ENCODE results near the gene ACTA1.
"Not testable (repeated sequence)": the region's sequence is repeated elsewhere in the genome, so short reads cannot be mapped to it uniquely, and the experiment has no call there.

The ACTA1 gene

DNA sequence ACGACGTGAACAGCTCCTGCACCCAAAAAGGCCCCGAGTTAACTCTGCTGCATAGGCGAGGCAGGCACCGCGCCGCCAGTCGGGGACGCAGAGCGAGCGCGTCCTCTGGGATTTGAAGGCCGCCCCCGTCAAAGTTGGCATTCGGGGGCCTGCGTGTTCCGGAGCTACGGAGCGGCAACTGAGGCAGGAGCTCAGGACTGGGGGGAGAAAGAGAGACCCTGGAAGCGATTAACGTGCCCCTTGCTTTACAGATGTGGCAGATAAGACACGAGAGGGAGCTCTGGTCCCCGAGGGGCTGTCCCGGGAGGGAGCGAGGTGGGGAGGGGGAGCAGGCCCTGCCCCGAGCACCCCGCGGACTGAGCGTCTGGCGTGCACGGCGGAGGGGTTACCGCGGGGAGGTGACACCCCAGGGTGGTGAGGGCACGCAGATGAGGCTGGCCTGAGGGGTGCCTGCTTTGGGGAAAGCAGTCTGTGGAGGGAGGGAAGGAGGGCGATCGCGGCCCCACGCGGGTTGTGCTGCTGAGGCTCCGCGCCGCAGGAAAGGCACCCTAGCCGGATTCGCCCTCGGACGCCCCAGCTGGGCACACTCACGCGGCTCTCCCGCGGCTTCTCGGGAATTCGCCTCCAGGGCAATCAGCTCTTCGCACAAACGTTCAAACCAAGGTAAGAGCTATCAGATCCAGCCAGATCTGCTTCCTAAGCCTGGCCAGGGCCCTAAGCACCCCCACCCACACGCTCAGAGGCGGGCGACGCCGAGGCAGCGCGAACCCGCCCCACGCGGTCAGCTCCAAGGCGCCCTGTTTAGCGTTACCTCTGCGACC is 26.5 kb downstream of the ACTA1 start:
- no peak for DNase-seq

DNA sequence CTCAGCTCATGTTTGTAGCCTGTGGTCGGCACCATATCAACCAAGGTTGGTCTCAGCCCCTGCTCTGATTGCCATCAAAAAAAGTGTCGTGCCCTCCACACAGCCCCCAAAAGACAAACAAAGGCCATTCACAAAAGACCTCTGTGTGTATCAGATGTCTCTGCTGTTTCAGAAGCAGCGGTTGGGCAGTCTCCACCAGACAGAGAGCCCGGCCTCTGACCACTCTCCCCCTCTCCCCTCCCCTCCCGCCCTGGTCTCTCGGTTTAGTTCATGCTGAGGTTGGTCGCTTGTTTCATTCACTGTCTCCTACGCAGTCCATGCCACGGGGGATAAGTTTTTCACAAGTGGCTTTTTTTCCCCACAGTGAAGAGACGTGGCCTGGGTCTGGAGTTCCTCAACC is 27.1 kb downstream of the ACTA1 start:
- peak; percentile 72 for DNase-seq

DNA sequence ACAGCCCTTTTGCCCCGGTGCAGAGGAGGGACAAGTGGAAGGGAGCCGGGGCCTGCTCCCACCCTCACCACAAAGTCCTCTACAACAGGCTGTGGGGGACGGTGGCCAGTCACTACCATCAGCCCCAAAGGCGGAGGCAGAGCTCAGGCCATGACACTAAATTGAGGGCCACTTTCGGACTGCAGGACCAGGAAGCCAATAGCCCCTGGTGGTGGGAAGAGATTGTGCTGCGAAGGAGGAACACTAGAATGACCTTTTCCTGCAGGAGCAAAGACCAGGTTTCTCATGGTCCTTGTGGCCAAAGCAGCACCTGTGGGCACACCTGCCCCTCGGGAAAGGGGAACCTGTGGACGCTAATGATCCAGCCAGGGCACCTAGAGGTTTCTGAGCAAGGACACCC is 30.3 kb downstream of the ACTA1 start:
- DNase-seq = no peak

DNA sequence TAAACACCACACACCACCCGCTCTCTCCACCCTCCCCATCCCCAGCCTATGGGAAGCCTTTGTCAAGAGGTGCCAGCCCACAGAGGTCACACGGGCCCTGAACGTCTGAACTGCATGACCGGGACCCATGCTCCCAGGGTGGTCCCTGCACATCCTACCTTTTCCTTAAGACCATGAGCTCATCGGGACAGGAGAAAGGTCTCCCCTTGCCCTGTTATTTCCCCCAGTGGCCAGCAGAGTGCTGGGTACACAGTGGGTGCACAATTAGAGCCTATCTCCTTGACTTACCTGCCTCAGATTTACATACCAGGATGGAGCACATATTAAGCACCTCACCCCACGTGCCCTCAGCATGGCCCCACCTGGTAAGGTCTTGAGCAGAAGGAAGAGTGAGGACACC is 30.9 kb downstream of the ACTA1 start:
- DNase-seq = no peak

DNA sequence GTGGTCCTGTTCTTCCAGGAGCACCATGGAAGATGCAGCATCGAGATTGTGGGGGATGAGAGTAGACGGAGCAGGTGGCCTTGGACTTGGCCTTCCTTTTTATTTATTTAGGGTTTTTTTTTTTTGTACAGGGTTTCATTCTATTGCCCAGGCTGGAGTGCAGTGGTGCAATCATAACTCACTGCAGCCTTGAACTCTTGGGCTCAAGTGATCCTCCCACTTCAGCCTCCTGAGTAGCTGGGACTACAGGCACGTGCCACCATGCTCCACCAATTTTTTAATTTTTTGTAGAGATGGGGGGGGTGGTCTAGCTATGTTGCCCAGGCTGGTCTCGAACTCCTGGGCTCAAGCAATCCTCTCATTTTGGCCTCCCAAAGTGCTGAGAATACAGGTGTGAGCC is 31.6 kb downstream of the ACTA1 start:
- not testable (repeated sequence) for DNase-seq

DNA sequence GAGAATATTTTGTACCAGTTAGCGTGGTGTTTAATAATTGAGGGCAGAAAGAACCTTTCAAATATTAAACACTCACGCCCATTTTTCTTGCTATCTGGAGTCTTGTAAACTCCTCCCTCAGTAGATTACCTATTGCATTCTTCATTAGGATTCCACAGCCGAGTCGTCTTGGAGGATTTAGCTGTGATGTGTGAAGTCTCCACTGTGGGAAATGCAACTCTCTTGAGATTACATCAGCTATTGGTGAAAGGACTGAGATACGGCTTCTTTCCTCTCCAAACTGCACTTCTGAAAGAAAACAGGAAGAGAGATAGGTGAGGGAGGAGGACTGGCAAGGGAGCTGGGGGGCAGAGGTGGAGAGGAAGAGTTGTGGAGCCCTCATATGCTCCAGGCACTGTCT is 36.1 kb downstream of the ACTA1 start:
- DNase-seq = no peak

DNA sequence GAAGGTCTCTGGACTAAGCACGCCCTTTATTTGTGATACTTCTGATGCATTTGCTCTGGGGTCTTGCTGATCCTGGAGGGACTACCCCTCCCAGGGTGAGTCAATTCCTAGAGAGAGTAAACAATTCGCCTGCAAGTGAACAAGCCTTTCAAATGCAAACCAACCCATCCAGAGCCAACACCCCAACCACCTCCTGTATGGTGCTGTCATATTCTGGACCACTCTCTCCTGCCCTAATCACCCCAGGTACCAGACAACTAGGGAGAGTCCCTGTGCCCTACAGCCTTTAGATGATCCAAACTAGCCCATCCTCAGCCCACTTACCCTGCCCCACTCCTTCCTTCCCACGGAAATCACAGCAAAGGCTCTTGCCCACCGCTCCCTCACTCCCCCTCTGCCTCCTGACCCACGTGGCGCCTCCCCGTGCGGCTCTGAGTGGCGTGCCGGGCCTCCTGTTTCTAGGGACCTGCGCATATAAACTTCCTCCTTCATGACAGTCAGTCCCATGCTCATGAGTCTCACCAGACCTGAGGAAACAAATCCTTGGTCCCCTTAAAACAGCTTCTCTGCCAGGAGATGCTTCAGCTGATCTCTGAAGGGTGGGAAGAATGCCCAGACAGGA is 37.2 kb downstream of the ACTA1 start:
- DNase-seq = no peak

DNA sequence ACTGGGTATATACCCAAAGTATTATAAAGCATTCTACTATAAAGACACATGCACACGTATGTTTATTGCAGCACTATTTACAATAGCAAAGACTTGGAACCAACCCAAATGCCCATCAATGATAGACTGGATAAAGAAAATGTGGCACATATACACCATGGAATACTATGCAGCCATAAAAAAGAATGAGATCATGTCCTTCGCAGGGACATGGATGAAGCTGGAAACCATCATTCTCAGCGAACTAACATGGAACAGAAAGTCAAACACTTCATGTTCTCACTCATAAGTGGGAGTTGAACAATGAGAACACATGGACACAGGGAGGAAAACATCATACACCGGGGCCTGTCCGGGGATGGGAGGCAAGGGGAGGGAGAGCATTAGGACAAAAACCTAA is 39.4 kb downstream of the ACTA1 start:
- not testable (repeated sequence) for DNase-seq

DNA sequence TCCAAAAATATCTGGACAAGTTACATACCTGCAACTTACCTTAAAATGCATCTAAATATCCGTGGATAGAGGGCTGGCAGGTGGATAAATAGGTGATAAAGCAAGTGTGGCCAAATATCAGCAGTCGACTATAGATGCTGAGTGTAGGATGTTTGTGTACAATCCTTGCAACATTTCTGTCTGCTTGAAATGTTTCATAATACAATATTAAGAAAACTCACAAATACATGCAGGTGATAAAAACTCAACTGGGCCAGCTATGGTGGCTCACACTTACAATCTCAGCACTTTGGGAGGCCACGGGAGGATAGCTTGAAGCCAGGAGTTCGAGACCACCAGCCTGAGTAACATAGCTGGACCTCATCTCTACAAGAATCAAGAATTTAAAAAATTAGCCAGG is 41.0 kb downstream of the ACTA1 start:
- DNase-seq = no peak

DNA sequence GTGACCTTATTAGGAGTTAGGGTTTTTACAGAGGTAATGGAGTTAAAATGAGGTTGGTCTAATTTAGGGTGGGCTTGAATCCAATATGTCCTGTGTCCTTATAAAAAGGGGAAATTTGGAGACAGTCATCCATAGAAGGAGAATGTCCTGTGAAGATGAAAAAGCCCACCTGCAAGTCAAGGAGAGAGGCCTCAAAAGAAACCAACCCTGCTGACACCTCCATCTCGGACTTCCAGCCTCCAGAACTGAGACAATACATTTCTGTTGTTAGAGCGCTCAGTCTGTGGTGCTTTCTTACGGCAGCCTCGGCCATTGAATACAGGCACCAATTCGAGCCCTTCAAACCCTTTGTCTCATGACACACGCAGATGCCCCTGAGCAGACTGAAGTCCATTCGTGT is 43.8 kb downstream of the ACTA1 start:
- DNase-seq = no peak

DNA sequence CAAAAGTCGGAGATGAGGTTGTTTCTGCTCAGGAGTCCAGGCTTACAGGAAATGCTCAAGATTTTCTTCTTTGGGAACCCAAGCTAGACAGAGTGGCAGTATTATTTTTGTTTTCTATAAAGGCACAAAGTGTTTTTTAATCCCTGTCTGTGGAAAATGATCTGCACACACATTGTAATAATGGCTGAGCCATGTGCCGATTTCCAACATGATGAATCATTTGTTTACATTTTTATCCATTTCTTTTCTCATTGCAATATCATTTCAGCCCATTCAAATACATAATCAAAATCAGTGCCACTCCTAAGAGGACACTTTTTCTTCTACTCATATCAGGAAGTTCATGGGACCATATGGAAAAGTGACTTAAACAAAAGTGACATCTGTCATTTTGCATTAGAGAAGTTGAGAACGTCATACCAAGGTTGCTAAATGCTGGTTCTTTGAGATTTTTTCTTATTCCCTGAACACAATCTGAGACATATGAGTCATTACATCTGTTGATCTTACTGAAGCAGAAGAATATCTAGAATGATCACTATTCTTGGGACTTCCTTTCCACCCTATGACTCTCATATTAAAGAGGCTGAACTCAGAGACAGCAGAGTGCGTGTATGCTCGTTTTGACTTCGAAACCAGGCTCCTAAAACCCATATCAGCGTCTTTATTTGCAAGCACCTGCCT is 44.9 kb downstream of the ACTA1 start:
- DNase-seq = no peak

DNA sequence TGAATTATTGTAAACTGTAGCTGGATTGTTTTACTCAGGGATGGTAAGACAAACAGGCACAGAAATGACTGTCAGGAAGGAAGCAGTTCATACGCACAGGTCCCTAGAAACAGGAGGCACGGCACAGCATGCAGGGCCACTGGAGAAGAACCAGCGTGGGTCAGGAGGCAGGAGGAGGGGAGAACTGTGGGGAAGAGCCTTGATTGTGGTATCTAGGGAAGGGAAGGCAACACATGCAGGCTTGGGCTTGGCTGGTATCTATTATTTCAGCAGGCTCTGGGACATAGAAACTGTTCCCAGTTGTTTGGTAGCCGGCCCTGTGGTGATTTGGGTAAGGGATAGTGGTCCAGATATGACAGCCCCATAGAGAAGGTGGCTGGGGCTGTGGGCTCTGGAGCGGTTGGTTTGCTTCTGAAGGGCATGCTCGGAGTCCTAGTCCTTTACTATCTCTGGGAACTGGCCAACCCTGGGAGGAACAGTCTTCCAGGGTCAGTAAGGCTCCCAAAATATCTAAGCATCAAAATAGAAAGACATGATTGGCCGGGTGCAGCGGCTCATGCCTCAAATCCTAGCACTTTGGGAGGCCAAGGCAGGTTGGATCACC is 47.9 kb downstream of the ACTA1 start:
- DNase-seq = no peak

DNA sequence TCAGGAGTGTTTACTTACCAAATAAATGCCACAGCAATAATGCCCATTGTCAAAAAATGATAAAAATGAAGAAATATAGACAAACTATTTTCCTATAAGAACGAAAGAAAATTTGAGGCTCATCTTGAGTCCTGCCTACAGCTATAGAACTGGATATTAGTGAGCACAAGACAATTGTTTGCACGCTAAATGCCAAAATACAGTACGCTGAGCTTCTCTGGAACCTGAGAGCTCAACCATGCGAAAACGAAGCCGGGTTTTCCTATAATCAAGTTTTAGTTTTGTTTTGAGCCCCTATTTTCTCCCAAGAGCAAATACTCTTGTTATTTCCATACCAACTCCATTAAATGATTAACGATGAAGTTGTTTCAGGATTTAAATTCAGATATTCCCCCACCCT is 49.1 kb downstream of the ACTA1 start:
- no peak for DNase-seq

DNA sequence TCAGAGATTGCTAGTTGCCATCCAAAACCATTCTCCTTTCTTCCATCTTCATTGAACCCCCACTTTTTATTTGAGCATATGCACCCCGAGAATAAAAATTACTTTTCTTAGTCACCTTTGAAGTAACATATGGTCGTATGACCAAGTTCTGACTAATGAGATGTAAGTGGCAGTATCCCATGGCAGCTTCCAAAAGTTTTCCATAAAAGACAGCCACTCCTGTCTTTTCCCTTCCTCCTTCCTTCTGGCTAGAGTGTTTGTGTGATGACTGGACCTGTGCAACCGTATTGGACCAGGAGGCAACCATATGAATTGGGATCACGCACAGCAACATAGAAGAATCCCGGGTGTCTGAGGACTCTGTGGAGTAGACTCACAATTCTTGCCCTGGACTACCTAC is 49.9 kb downstream of the ACTA1 start:
- DNase-seq = no peak

DNA sequence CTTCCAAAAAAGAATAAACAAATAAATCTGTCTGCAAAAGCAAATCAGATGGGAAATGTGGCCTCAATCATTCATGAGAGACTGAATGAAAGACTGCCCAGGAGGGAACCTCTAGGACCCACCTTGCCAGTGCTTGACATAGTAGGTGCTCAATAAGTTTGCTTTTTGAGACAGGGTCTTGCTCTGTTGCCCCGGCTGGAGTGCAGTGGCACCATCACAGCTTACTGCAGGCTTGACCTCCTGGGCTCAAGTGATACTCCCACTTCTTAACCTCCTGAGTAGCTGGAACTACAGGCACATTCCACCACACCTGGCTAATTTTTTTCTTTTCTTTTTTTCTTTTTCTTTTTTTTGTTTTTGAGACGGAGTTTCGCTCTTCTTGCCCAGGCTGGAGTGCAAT is 50.7 kb downstream of the ACTA1 start:
- no peak for DNase-seq

All from NCI-H1092 (cell line).